OCI-LY3 (cell line): Measurements from ENCODE around the gene RBMS3.

Experiments used
- CTCF ChIP-seq: fragments of 200-600, 300-600 bp; sonication (generic); IDR thresholded peaks from 2 replicates; pipeline ENCODE4 v1.5.1; 2014; ENCODE audit warnings: antibody characterized with exemption, low read length, low read depth
- EZH2phosphoT487 ChIP-seq: fragments of 200-600 bp; shearing (Covaris generic); IDR thresholded peaks from 2 replicates; pipeline ENCODE4 v1.6.1; 2018; ENCODE audit warnings: antibody characterized with exemption, mixed run types, low read depth

GRCh38 chr3:29555590-29555989 is 274.7 kb downstream of the RBMS3 start:
- TF ChIP-seq CTCF = no peak
- no peak for TF ChIP-seq EZH2phosphoT487
